NCI-H1930 (cell line): ENCODE data around the gene VPS13C.
A peak's percentile ranks its signal among the peaks of the same experiment; 100 is the strongest.
"Not testable (repeated sequence)": the region's sequence is repeated elsewhere in the genome, so short reads cannot be mapped to it uniquely, and the experiment has no call there.

ENCODE experiments used
- DNase-seq, 2 experiments: peaks; one replicate each; lab custom pipeline; 2025; lab: John Stamatoyannopoulos, UW

VPS13C gene

GRCh38 chr15:62035256-62035924 lies 24.9 kb downstream of the VPS13C start:
- no peak for DNase-seq

- no peak for DNase-seq
Observed at GRCh38 chr15:62027916-62028315, 32.3 kb downstream of the VPS13C start.

GRCh38 chr15:62027263-62027565 lies 33.0 kb downstream of the VPS13C start:
- DNase-seq = no peak

- DNase-seq = no peak
Observed at GRCh38 chr15:62026487-62027262, 33.6 kb downstream of the VPS13C start.

- no peak for DNase-seq
Observed at GRCh38 chr15:62021991-62022600, 38.2 kb downstream of the VPS13C start.

- no peak for DNase-seq
Observed at GRCh38 chr15:62020576-62021160, 39.6 kb downstream of the VPS13C start.

GRCh38 chr15:62005354-62005753 lies 54.9 kb downstream of the VPS13C start:
- DNase-seq = not testable (repeated sequence)

GRCh38 chr15:61997786-61998185 lies 62.5 kb downstream of the VPS13C start:
- no peak for DNase-seq

GRCh38 chr15:61996056-61996635 lies 64.1 kb downstream of the VPS13C start:
- DNase-seq = no peak

- DNase-seq = no peak
Observed at GRCh38 chr15:61994216-61994615, 66.0 kb downstream of the VPS13C start.

- no peak for DNase-seq
Observed at GRCh38 chr15:61992518-61992917, 67.7 kb downstream of the VPS13C start.

GRCh38 chr15:61989667-61990066 lies 70.6 kb downstream of the VPS13C start:
- DNase-seq = no peak

- no peak for DNase-seq
Observed at GRCh38 chr15:61987824-61988223, 72.4 kb downstream of the VPS13C start.

GRCh38 chr15:61983081-61983480 lies 77.2 kb downstream of the VPS13C start:
- DNase-seq = no peak

GRCh38 chr15:61978225-61978624 lies 82.0 kb downstream of the VPS13C start:
- no peak for DNase-seq

- DNase-seq = peak; percentile 58 to 71
Observed at GRCh38 chr15:61974759-61975158, 85.5 kb downstream of the VPS13C start.

- no peak for DNase-seq
Observed at GRCh38 chr15:61974118-61974517, 86.1 kb downstream of the VPS13C start.

- DNase-seq = no peak
Observed at GRCh38 chr15:61951949-61952348, 108.3 kb downstream of the VPS13C start.

- DNase-seq = no peak
Observed at GRCh38 chr15:61946778-61947177, 113.5 kb downstream of the VPS13C start.

GRCh38 chr15:61943992-61944391 lies 116.3 kb downstream of the VPS13C start:
- no peak for DNase-seq

GRCh38 chr15:61938249-61938648 lies 122.0 kb downstream of the VPS13C start:
- no peak for DNase-seq

GRCh38 chr15:61936528-61937195 lies 123.6 kb downstream of the VPS13C start:
- no peak for DNase-seq
